HG03066 (cell line): ENCODE results near the gene CCDC50.

ENCODE experiments used
- ATAC-seq: cut with Tn5 transposase; IDR thresholded peaks from one replicate; pipeline ENCODE4 v1.9.1; 2021; ENCODE audit warnings: low read depth; ENCODE audit not compliant: unreplicated experiment

Gene CCDC50

GRCh38 chr3:191343115-191343514 lies 13.9 kb downstream of the CCDC50 start:
- ATAC-seq, result no peak

DNA sequence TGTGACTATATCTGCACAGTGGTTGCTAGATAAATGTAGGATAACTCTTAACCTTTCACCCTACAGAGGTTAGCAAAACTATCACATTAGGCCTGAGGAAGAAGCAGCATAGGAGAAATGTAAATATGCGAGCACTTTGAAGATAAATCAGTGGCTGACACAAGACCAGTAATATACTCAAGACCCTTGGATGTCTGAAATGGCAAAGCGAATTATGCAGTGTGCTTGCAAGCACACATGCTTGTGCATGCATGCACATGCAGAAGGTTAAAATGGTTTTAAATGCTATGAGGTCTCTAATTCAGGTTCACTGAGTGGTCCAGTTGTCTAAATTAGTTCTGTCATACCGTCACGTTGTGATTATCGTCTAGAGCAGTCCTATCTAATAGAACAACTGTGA lies 14.7 kb downstream of the CCDC50 start:
- no peak for ATAC-seq

DNA sequence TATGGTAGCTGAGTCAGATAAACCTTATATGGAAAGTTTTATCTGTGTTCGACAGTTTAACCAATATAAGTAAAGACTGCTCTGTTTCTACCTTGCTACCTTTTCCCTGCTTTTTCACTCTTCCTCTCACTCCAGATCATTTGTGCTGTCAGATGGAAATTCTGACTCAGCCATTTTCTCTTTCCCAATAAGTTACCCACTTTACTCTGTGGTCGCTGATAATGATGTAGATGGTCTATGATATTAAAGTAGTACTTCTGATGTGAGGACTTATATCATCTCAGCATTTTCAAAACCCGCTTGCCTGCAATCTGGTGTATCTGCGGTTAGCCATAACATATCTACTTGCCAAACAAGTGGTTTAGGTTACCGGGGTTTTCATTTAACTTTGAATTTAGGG lies 16.1 kb downstream of the CCDC50 start:
- ATAC-seq, result no peak

DNA sequence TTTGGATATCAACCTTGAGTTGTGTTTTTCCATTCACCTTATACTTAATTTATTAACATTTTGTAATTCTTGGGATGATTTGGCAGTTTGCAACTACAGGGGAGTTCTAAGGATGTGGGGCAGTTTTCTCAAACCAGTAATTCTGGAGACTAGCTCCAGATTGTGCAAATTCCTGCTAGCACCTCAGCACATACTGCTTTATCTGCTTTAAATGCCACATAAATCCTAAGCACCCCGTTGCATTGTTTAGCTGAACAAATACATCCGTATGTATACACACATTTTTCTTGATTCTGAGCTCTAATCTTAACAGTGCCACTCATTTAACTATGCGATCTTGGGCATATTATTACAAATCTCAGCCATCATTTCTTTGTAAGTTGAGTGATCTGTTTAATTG lies 18.0 kb downstream of the CCDC50 start:
- no peak for ATAC-seq

DNA sequence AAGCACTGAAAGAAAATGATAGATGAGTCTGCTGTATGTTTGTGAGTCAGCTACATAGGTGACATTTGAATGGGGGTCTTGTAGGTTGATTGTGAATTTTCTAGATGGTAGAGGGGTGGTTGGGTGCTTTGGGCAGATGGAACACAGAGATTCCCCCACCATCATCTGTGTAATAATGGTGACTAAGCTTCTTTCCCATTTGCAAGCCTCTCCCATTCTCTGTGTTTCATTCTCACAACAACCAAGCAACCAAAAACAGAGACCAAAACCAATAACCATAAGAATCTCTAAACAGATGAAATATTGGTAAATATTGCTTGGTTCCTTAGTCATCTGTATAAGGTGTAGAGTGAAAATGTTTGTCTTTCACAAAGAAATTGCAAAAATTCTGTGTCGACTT lies 18.9 kb downstream of the CCDC50 start:
- no peak for ATAC-seq

GRCh38 chr3:191350396-191351090 lies 21.3 kb downstream of the CCDC50 start:
- no peak for ATAC-seq

DNA sequence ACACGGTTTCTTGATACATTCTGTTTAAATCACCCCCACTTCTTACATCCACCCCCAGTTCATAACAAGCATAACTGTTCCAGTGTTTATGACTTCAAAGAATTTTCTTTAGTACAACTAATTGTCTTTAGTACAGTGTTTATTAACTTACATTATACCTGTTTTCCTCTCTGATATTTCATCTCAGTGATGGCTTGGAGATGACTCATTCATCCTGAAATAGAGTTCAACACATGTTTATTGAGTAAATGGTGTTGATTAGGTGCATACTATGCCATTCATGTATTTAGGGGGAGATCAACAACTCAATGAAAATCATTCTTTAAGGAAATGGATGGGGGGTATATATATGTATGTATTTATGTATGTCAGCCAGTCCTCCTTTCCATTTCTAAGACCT lies 22.8 kb downstream of the CCDC50 start:
- no peak for ATAC-seq

- ATAC-seq, result no peak
Measured at GRCh38 chr3:191353022-191353777, 24.0 kb downstream of the CCDC50 start.

DNA sequence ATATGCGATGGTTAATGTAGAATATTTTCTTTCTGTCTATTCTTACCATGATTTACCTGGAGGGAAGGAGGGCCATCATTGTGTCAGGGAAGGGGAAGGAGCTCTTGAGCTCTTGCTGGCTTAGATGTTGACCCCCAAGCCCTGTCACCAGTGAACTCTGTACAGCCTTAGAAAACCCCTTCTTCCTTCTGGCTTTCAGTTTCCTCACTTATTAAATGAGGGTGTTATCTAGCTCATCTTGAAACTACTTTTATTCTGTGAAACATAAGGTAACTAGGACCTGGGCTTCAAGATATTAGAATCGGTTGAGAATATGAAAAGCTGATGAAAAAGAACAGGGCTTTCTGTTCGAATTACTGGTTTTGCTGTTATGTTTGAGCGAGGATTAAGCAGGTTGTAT lies 26.2 kb downstream of the CCDC50 start:
- peak; percentile 80 for ATAC-seq

DNA sequence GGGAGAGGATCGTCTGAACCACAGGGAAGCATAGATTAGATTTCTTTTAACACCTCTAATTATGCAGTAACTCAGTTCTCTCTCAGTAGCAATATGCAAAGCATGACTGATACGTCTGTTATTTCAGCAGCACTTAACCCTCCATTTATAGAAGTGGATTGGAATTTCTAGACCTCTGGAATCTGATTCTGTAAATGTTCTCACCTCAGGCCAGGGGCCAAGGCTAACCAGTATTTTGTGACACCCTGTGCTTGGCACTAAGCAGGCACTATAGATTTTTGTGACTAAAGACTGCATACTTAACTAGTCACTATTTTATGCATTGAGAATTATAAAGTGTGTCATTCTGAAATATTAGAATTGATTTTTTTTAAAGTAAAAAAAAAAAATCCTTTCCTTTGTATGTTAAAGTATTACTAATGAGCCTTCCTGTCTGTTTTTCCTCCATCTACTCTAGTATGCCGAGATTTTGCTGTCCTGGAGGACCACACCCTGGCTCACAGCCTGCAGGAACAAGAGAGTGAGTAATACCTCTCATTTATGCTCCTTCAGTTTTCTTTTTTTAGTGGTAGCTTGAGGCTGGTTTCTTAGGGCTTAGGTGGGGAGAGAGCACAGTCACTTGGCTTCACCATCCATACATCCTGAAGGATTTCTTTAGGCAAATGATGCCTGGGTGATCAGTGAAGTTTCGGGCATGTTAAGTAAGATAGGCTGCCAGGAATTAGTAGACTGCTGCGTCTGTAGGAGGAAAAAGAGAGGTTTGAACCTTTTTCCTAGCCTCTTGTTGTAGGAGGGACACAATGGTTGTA lies 27.6 kb downstream of the CCDC50 start:
- ATAC-seq, result no peak

DNA sequence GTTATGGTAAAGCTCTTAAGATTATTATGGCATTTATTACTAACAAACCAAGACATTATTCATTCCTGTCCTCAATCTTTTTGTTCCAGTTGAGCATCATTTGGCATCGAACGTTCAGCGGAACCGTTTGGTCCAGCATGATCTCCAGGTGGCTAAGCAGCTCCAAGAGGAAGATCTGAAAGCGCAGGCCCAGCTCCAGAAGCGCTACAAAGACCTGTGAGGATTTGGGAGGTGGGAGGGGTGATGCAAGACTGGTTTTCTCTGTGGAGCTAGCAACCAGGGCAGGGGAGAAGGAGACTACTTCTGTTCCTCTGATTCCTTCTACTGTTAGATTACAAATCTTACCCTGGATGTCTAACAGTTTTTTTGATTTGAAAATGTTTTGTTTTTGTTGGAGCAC lies 28.7 kb downstream of the CCDC50 start:
- ATAC-seq, result no peak

DNA sequence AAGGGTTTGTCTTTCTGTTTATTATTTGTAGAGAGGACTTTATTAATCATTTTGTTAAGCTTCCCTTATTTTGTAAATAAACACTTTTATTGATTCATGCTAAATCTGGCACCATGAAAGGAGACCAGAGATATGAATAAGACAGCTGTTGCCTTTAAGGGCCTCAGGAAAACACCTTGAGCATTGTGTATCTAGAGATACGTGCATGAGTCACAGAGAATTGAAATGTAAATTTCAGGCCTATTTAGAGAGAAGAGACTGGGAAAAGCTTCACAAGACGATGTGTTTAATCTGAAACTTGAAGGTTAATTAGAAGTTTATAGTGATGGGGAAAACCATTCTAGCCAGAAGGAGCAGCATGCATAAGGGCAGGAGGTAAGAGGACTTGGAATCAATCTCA lies 29.7 kb downstream of the CCDC50 start:
- ATAC-seq, result no peak

- ATAC-seq, result no peak
Measured at GRCh38 chr3:191360620-191361019, 31.4 kb downstream of the CCDC50 start.

GRCh38 chr3:191361456-191361855 lies 32.3 kb downstream of the CCDC50 start:
- no peak for ATAC-seq

DNA sequence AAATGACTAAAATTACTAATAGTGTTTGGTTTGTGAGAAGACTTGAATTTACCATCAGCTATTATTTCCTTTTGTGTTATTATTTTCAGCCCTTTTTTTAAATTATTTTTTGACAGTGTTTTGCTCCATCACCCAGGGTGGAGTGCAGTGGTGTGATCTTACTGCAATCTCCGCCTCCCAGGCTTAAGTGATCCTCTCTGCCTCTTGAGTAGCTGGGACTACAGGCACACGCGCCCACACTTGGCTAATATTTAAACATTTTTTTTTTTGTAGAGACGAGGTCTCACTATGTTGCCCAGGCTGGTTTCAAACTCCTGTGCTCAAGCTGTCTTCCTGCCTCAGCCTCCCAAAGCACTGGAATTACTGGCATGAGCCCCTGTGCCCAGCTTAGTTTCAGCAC lies 32.8 kb downstream of the CCDC50 start:
- no peak for ATAC-seq

GRCh38 chr3:191362524-191363090 lies 33.4 kb downstream of the CCDC50 start:
- ATAC-seq, result no peak

- ATAC-seq, result no peak
Measured at GRCh38 chr3:191363221-191363620, 34.0 kb downstream of the CCDC50 start.

DNA sequence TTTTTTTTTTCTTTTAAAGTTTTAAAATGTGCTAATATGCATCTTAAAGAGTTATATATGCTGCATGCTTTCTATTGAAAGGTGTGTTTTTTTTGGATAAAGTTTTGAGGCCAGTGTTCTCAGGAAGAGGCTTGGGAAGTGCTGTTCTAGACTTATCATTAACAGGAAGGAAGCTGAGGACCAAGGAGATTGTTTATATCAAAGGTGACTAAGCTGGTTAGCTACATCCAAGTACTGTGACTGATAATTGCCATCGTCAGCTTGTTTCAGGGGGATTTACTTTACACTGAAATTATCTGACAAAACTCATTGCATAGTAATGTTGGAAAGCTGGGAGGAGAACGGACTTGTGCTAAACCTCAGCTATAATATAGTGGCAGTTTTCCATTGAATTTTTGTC lies 37.5 kb downstream of the CCDC50 start:
- no peak for ATAC-seq

DNA sequence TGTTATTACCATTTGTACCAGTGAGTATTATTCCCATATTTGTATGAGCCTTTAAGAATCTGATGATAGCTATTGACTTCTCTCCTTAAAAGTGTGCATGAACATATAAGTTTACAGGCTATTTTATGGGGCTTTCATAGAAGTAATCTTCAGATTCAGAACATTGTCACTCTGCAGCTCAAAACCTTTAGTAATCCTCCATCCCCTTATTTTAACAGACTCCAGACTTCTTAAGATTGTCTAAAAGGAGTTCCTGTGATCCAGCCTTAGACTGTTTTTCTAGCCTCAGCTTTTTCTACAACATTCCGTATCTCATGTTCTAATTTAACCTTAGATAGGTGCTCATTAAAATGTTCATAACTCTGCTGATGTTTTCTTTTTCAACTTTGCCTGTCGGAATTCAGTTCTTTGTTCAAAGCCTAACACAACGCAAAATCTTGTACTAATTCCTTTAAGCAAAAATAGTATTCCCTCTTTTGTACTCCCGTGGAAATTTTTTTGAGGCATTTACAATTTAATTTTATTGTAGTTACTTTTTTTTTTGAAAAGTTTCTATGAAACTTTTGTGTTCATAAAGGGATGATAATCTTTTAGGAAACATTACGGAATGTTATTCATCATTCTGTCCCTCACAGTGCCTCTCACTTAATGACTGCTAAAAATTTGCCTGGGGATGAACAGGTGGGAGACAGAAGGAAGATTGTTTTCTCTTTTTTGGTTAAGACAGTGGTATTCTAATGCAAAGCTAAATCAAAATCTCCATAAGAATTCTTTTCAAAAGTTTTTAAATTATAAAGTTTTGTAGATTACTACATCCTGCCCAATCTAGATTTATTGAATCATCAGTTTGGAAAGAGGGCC lies 39.8 kb downstream of the CCDC50 start:
- ATAC-seq, result no peak

GRCh38 chr3:191369616-191370010 lies 40.4 kb downstream of the CCDC50 start:
- no peak for ATAC-seq
